Thyroid gland (tissue), 4 donors: ENCODE measurements around the gene ST6GALNAC3.

Source experiments
- POLR2A ChIP-seq, 2 donors: fragments of 450-650 bp; IDR thresholded peaks; one replicate each; pipeline ENCODE4 v1.6.1; 2017; ENCODE audit warnings: antibody characterized with exemption in 2 of 2, mild to moderate bottlenecking in 2 of 2, moderate library complexity in 1 of 2
- TF ChIP-seq, protein P1 (sequence below), 6 experiments: fragments of 200-600 bp in 3 of 6; fragments of 450-650 bp in 3 of 6; sonication (generic) in 3 of 6; IDR thresholded peaks; one replicate each; pipeline ENCODE4 v1.5.1; 2016 to 2019; ENCODE audit warnings: antibody characterized with exemption in 6 of 6, mild to moderate bottlenecking in 2 of 6, inconsistent platforms in 1 of 6, moderate library complexity in 1 of 6

DNA sequence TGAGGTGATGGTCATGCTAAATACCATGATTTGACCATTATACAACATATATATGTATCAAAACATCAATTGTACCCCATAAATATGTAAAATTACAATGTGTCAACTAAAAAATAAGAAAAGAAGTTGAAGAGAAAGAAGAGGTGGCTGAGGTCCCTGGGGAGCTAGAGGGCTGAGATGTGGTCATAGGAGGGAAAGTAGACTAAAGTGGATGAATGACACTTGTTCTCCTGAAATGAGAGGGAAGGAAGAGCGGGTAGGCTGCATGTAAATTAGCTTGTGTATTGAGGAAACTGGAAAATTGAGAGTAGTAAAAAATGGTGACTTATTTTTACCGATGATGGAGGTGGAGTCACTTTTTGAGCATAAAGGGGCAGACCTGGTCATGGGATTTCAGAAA, 117.0 kb downstream of the ST6GALNAC3 start:
- TF ChIP-seq, protein P1, sequence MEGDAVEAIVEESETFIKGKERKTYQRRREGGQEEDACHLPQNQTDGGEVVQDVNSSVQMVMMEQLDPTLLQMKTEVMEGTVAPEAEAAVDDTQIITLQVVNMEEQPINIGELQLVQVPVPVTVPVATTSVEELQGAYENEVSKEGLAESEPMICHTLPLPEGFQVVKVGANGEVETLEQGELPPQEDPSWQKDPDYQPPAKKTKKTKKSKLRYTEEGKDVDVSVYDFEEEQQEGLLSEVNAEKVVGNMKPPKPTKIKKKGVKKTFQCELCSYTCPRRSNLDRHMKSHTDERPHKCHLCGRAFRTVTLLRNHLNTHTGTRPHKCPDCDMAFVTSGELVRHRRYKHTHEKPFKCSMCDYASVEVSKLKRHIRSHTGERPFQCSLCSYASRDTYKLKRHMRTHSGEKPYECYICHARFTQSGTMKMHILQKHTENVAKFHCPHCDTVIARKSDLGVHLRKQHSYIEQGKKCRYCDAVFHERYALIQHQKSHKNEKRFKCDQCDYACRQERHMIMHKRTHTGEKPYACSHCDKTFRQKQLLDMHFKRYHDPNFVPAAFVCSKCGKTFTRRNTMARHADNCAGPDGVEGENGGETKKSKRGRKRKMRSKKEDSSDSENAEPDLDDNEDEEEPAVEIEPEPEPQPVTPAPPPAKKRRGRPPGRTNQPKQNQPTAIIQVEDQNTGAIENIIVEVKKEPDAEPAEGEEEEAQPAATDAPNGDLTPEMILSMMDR (IDR thresholded peaks at IDR 0.05), result no peak
- TF ChIP-seq POLR2A (IDR thresholded peaks at IDR 0.05), result no peak
